Glomerular endothelial cell (primary cell): ENCODE data around the gene ADK. TPM values are rescaled to one million over a fixed set of nuclear protein-coding genes. Genes with fewer than 3 reads are reported as not detected.
"Not testable (repeated sequence)": the region's sequence is repeated elsewhere in the genome, so short reads cannot be mapped to it uniquely, and the experiment has no call there.

Source experiments
- DNase-seq: peaks from one replicate; pipeline ENCODE4 v3.0.0-alpha.2; 2011; ENCODE audit warnings: low read depth, low spot score; ENCODE audit errors: extremely low read depth
- total RNA-seq: library from RNA; depleted of rRNA; stranded (reverse); fragments of >200 nt; gene quantifications from 2 replicates; pipeline ENCODE4 v1.2.3, GENCODE V29; 2015

ADK gene
- total RNA-seq, 1 donor from 2014 or later = 23.9 TPM

DNA sequence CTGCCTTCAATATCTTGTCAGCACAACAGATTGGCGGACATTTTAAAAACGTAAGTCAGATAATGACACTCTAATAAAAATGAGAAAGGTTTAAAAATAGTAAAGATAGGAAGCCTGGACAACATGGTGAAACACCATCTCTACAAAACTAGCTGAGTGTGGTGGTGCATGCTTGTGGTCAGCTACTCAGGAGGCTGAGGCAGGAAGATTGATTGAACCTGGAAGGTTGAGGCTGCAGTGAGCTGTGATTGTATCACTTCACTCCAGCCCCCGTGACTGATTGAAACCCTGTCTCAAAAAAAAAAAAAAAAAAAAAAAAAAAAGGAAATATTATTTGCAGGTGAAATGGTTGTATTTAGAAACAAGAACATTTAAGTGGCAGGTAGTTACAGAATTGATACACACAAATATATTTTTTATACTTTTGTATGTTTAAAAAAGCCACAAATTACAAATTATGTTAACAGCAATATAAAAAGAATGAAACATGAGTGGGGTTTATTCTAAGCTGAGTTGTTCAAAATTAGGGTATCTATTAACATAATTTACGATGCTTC lies 141.9 kb downstream of the ADK start:
- DNase-seq = no peak

- DNase-seq = no peak
Observed at GRCh38 chr10:74293686-74294371, 142.8 kb downstream of the ADK start.

DNA sequence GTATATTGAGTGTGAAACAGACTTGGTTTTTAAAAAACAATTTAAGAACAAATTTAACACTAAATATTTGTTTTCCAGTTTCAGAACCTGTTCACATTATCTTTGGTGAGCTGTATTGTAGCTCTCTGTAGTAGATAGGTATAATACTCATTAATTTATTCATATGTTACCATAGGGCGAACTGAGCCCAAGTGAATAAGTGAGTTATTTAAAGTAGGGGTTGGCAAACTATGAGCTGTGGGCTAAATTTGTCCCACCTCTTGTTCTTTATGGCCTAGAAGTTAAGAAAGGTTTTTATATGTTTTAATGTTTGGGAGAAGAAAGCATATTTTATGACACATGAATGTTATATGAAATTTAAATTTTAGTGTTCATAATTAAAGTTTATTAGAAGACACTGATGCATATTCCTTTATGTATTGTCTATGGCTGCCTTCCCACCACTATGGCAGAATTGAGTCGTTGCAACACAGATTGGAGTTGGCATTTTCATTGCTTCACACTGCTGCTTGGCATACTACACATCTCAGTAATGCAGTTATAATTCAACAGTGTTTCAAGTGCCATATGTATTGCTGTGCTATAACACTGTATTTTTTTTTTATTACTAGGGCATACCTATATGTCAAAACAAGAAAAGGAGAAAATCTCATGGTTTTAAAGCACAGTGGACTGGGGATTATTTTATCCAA lies 146.5 kb downstream of the ADK start:
- no peak for DNase-seq

DNA sequence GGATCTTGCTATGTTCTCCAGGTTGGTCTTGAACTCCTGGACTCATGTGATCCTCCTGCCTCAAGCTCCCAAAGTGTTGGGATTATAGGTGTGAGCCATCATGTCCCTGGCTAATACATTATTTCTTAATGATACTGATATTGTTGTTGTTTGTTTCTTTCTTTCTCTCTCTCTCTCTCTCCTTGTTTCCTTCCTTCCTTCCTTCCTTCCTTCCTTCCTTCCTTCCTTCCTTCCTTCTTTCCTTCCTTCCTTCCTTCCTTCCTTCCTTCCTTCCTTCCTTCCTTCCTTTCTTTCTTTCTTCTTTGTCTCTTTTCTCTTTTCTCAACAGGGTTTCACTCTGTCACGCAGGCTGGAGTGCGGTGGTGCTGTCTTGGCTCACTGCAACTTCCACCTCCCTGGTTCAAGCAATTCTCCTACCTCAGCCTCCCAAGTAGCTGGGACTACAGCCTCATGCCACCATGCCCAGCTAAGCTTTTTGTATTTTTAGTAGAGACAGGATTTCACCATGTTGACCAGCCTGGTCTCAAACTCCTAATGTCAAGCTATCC lies 149.1 kb downstream of the ADK start:
- DNase-seq = not testable (repeated sequence)

- no peak for DNase-seq
Observed at GRCh38 chr10:74300666-74301065, 149.6 kb downstream of the ADK start.

GRCh38 chr10:74305730-74306129 lies 154.7 kb downstream of the ADK start:
- no peak for DNase-seq

DNA sequence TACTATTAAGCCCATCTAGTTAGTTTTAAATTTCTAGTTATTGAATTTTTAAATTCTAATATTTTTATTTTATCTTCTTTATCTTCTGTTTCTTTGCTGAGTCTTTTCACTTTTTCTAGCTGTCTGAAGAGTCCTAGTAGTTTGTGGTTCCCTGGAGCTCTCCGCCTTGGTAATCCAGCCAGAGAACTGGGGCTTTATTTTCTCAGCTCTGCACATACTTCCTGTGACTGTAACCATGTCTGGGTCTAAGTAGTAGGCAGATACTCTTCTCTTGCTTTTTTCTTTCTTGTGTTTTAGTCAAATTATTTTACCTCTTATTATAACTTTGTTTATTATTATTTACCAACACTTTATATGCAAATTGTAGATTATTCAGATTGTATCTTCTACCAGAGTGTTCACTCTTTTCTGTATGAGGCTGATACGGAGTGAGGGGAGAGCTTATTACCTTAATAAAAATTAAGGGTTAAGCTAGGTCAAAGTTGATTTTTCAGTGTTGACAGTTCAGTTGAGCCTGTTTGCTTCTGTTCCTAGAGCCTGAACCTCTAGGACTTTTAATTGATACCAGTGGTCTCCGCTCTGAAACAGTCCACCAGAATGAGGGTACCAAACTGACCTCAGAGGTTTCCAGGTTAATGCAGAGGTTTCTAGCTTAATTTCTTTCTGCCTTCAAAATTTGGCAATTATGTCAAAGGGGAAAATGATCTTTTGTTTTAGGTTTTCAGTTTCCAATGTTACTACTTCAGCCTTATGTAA lies 155.4 kb downstream of the ADK start:
- DNase-seq = no peak

DNA sequence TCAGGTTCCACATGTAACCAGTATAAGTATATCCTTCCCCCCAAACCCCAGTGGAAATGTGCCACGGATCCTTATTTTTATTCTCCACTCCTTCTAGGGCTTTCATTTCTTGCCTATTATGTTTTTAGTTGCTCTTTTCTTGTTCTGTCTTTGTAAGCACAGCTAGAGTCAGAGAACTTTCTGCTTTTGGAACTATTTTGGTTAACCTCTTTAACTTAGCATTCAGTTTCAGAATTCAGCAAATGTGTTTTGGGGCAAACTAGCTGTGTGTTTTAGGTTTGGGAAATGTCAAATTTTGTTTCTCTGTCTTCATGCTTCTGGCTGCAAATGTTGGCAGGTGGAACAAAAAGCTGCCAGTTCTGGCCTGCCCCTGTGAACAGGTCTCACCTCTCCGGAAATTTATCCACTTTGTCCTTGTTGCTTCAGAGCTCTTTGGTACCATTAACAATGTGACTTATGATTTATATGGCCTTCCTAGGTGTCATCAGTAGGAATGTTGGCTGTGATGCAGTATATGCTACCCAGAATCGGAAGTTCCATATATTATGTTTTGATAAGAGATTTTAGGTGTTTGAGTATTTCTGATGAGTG lies 156.1 kb downstream of the ADK start:
- DNase-seq = no peak

DNA sequence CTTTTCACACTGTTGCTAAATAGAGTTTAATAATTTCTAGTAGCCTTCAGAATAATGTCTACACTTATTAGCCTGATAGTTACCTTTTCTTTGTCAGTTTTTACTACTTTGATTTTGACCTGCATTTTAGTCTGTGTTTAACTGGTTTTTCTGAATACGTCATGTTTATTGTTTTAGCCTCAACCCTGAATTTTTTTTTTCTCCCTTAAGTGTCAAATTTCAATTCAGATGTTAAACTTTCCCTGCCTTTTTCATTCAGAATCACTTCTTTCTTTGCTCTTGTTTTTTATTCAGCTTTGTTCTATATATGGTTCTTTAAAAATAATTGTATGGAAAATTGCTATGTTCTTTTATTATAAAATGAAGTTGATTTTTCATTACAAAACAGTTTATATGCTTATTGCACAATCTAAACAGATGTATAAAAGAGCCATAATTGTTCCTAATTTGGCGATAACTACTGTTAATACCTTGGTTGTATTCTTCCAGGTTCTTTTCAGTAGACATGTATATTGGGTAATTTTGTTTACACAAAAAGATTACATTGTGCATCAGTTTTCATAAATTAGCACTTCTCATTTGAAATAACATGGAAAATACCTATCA lies 159.7 kb downstream of the ADK start:
- no peak for DNase-seq

DNA sequence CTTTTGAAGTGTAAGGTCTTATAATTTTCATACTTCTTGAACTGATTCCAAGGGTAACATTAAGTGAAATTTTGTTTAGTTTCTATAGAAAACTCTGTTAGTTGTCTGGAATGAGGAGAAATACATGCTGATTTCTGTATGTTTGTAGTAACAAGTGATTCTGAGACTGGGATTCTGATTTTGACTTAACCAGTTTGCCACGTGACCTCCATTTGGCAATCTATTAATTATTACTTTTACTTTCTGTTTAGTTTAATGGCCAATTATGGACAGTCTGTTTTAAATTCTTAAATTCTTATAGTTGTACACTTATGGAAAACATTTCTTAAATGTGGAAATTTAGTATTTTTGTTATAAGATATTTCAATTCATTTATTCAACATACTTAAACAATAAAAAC lies 163.1 kb downstream of the ADK start:
- no peak for DNase-seq

GRCh38 chr10:74320026-74320425 lies 169.0 kb downstream of the ADK start:
- no peak for DNase-seq

GRCh38 chr10:74320717-74321116 lies 169.7 kb downstream of the ADK start:
- DNase-seq = no peak

DNA sequence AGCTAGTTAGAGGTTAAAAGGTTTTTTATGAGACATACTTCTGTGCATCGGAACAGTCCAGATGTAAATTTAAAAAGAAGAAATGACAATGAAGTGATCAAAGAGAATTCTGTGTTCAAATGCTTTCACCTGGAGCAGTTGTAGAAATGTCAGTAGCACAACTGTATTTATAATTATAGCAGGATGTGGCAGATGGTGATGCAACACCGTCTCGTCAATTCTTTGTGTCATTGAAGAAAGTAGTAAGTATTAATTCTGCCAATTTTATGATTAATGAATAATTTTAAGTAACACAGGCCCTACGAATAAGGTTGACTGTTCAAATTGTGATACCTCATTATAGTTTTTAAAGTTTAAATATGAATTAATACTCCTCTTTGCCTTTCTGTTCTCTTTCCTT lies 171.1 kb downstream of the ADK start:
- DNase-seq = no peak

- DNase-seq = no peak
Observed at GRCh38 chr10:74322565-74322964, 171.5 kb downstream of the ADK start.

- DNase-seq = no peak
Observed at GRCh38 chr10:74328388-74328787, 177.4 kb downstream of the ADK start.

- DNase-seq = no peak
Observed at GRCh38 chr10:74329873-74330272, 178.9 kb downstream of the ADK start.

DNA sequence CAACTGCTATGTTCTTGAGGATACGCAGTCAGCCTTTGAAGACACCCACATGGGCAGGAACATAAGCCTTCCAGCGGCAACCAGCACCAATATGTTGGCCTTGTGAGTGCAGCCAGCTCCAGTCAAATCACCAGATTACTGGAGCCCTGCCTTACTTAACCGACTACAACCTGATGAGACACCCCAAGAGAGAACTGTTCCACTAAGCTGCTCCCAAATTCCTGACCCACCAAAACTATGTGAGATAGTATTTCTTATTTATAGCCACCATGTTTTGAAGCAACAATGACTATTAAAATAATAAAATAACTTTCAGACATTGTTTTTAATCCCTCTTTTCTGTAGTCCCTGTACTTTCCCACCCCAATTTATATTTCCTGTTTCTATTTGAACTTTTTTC lies 179.6 kb downstream of the ADK start:
- no peak for DNase-seq

GRCh38 chr10:74332398-74332797 lies 181.4 kb downstream of the ADK start:
- no peak for DNase-seq

DNA sequence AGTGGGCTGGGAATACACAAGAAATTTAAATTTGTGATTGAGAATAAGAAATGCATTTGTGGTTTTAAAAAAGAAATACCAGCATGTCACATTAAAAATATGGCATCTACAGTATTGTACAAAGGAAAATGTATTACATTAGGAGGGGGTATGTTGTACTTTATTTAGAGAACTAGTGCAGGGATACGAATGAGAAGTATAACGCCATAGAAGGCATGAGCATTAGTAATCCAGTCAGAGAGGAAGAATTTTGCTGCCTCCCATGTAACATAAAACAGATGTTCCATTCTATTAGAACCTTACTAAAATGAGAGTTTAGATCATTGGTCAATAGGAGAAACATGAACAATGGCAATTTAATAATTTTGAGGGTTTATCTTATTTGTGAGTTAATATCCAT lies 182.2 kb downstream of the ADK start:
- no peak for DNase-seq

- no peak for DNase-seq
Observed at GRCh38 chr10:74334221-74334620, 183.2 kb downstream of the ADK start.
